ENCODE results near the gene UBE2I. TPM values are rescaled to one million over a fixed set of nuclear protein-coding genes. Genes with fewer than 3 reads are reported as not detected.
A peak's percentile ranks its signal among the peaks of the same experiment; 100 is the strongest.

The UBE2I gene
- total RNA-seq, 1 experiment from 2014 or later: 290 TPM

- H4K20me1 ChIP-seq (ENCODE audit: control insufficient read depth, insufficient read depth, insufficient read length): no peaks in the 10 kb centered on the region
- H2BK5ac ChIP-seq (ENCODE audit: insufficient read length, low read length): no peak overlapping the region
- H3K56ac ChIP-seq (ENCODE audit: insufficient read length, low read depth, low read length): no peak overlapping the region
- no CpG with 5 or more reads among the region's 19 CpGs for WGBS (ENCODE audit: extremely low coverage, insufficient read length, low lambda C conversion rate)
- Mint-ChIP-seq H3K36me3 (ENCODE audit: insufficient read depth in 1 of 3, low read depth in 3 of 3) (peaks cover 6 to 16% (median 11%) of the 10 kb centered on the region in 3 experiments; a peak in 6 of 7 replicates), H3K4me1 (peaks cover 0 to 2% of the 10 kb centered on the region in 2 experiments; a peak in 1 of 4 replicates), H3K4me3 (0 out of 5 replicates have a peak overlapping the region, but pooled peaks of 1 of the 2 experiments have one; percentile 36), H3K9me3 (no peaks in the 10 kb centered on the region), H3K27me3 (ENCODE audit: low read depth) (no peaks in the 10 kb centered on the region), H3K27ac (no peak overlapping the region)
- peaks cover 2% of the 10 kb centered on the region; the same call in 1 of the 2 replicates for H3K79me2 ChIP-seq (ENCODE audit: insufficient read depth, low read length)
- no peaks in the 10 kb centered on the region for H3K79me1 ChIP-seq (ENCODE audit: insufficient read depth, low read depth, low read length, poor library complexity, severe bottlenecking)
- H3K4me2 ChIP-seq (ENCODE audit: insufficient read depth, insufficient read length, low read length): no peak overlapping the region
- no peak overlapping the region for H3K23ac ChIP-seq (ENCODE audit: insufficient read length, low read depth, low read length)
- no peaks in the 10 kb centered on the region for H3K4me1 ChIP-seq (ENCODE audit: insufficient read depth, low read length)
- no peak overlapping the region for H3K27ac ChIP-seq (ENCODE audit: insufficient read length, low read depth, low read length)
- no peaks in the 10 kb centered on the region for H3K23me2 ChIP-seq (ENCODE audit: insufficient read length, low read depth, low read length, poor library complexity, severe bottlenecking)
- H3K4ac ChIP-seq (ENCODE audit: low read depth, low read length): no peak overlapping the region
- H2AK5ac ChIP-seq (ENCODE audit: insufficient read length, low read length): no peak overlapping the region
- H2BK20ac ChIP-seq (ENCODE audit: low read depth, low read length, poor library complexity, severe bottlenecking): no peak overlapping the region
- H2BK120ac ChIP-seq (ENCODE audit: low read depth, low read length, poor library complexity, severe bottlenecking): no peak overlapping the region
- no peak overlapping the region for H2BK12ac ChIP-seq (ENCODE audit: insufficient read length, low read depth, low read length)
- no peak overlapping the region for H3T11ph ChIP-seq (ENCODE audit: low read length)
- H2BK15ac ChIP-seq (ENCODE audit: low read depth, low read length): no peak overlapping the region
- no peaks in the 10 kb centered on the region for H3K27me3 ChIP-seq (ENCODE audit: insufficient read depth, low read length)
- no peak overlapping the region for H3K9ac ChIP-seq (ENCODE audit: extremely low read depth, insufficient read length, low read length)
- no peak for DNase-seq
- no peak overlapping the region for H3K14ac ChIP-seq (ENCODE audit: insufficient read depth, low read length)
- no peak overlapping the region for H3K18ac ChIP-seq (ENCODE audit: insufficient read length, low read depth, low read length)
- no peak for TF ChIP-seq CTCF (conservative IDR thresholded peaks at IDR 0.05)
- no peak overlapping the region for H4K91ac ChIP-seq (ENCODE audit: insufficient read length, low read depth, low read length)
- H4K5ac ChIP-seq (ENCODE audit: insufficient read length, low read depth, low read length): no peak overlapping the region
- no peak overlapping the region for H2AFZ ChIP-seq (ENCODE audit: low read length)
- H3K9me3 ChIP-seq (ENCODE audit: control insufficient read depth, low read depth, low read length): no peaks in the 10 kb centered on the region
- H4K8ac ChIP-seq (replicated peaks; ENCODE audit: insufficient read length, low read depth, low read length): no peak overlapping the region
Observed at GRCh38 chr16:1357906-1358566, 48.6 kb downstream of the UBE2I start.

All from H9 (cell line).